Ovary (tissue), 9 donors: ENCODE measurements around the gene REEP6. TPM values are rescaled to one million over a fixed set of nuclear protein-coding genes. Genes with fewer than 3 reads are reported as not detected.
"Not testable (repeated sequence)": the region's sequence is repeated elsewhere in the genome, so short reads cannot be mapped to it uniquely, and the experiment has no call there.

Source experiments
- DNase-seq, 5 donors: peaks; one replicate each; pipeline ENCODE4 v3.0.0-alpha.2; 2019 to 2020
- H3K27ac ChIP-seq, 2 donors: fragments of 200-600 bp; one replicate each; pipeline versions ENCODE4 v1.5.1 to v1.8.0; 2019 to 2022
- H3K27me3 ChIP-seq: fragments of 200-600 bp; one replicate; pipeline ENCODE4 v1.8.0; 2022
- H3K36me3 ChIP-seq: fragments of 200-600 bp; sonication (generic); one replicate; pipeline ENCODE4 v1.5.1; 2019
- H3K4me1 ChIP-seq: one replicate; pipeline ENCODE4 v1.8.1; 2013; ENCODE audit warnings: mild to moderate bottlenecking, moderate library complexity; ENCODE audit not compliant: insufficient read depth
- H3K4me3 ChIP-seq: fragments of 200-600 bp; sonication (generic); one replicate; pipeline ENCODE4 v1.5.1; 2017
- H3K9me3 ChIP-seq, 2 donors: fragments of 200-600 bp in 1 of 2; sonication (generic) in 1 of 2; one replicate each; pipeline versions ENCODE4 v1.5.1 to v1.8.1; 2013 to 2019; ENCODE audit warnings: mild to moderate bottlenecking in 1 of 2, moderate library complexity in 1 of 2
- CTCF ChIP-seq, 3 donors: fragments of 450-650 bp in 2 of 3; fragments of 200-600 bp in 1 of 3; IDR thresholded peaks; one replicate each; pipeline versions ENCODE4 v1.5.1 to v1.8.0; 2016 to 2022; ENCODE audit warnings: antibody characterized with exemption in 3 of 3, mild to moderate bottlenecking in 1 of 3
- EP300 ChIP-seq: sonication (generic); formaldehyde crosslinking; IDR thresholded peaks from one replicate; pipeline ENCODE4 v1.6.1; 2017; ENCODE audit warnings: antibody characterized with exemption
- POLR2A ChIP-seq: fragments of 450-650 bp; IDR thresholded peaks from one replicate; pipeline ENCODE4 v1.6.1; 2017; ENCODE audit warnings: antibody characterized with exemption, mild to moderate bottlenecking, moderate library complexity
- WGBS, 3 donors: extraction: QIAGEN DNeasy Blood & Tissue Kit in 1 of 3; methylation state at CpG; one replicate each; pipeline versions ENCODE4 v1.1.5 to v1.1.7; 2013 to 2017; 5-methylcytosine and 5-hydroxymethylcytosine counted together
- intact Hi-C, 4 donors: fragments of 100-400 bp; cut with DNase I; formaldehyde crosslinking; loops; one replicate each; pipeline versions ENCODE4 v1.11.0 to v1.15.1; 2022 to 2023
- polyA plus RNA-seq, 2 donors: library from polyadenylated mRNA; stranded (reverse); fragments of 200-250 nt in 1 of 2; fragments of 350-450 nt in 1 of 2; fragmentation: Illumina TruSeq in 1 of 2; extraction: RNeasy Lipid Tissue Mini Kit (QIAGEN cat#74804) in 1 of 2; gene quantifications; one replicate each; pipeline ENCODE4 v1.2.3, GENCODE V29; 2013 to 2014
- total RNA-seq, 7 donors: library from RNA; depleted of rRNA in 2 of 7; stranded (reverse); fragments of >200 nt in 2 of 7; fragmentation: NEBNext Ultra II Directional in 3 of 7; extraction: Animal tissue kit (Norgen Biotek cat#: 25700) in 3 of 7; gene quantifications; one replicate each; pipeline versions ENCODE4 v1.1.0 to v1.2.4, GENCODE V29; 2016 to 2023
- donor health status: DM: no; HTN: no; CAD: no; lungs with moderate emphysema.
- donor health status: DM: no; HTN: no; CAD: no.
- donor health status: Bipolar disorder and iron deficiency.
- donor health status: DM: yes; HTN: yes; CAD: no.
- donor health status: DM: no; HTN: no; CAD: no.
- donor health status: DM: yes; HTN: yes; CAD: no.

The REEP6 gene
- total and polyA plus RNA-seq, 9 donors = 2.9 to 13.0 (median 9.2) TPM

- H3K4me1 ChIP-seq = no peaks in the 10 kb centered on the region
- DNase-seq = no peak
- TF ChIP-seq CTCF (IDR thresholded peaks at IDR 0.05) (no peak), EP300 (no peak)
- H3K27ac ChIP-seq = no peak overlapping the region
- WGBS, 3 donors = 58 to 75% (median 69%) methylated on average over 14 of the region's 14 CpGs
- H3K36me3 ChIP-seq = no peaks in the 10 kb centered on the region
- no peak overlapping the region for H3K4me3 ChIP-seq
- H3K9me3 ChIP-seq = no peaks in the 10 kb centered on the region
- intact Hi-C loops = no loop called here
- peaks cover 5% of the 10 kb centered on the region for H3K27me3 ChIP-seq
Observed at GRCh38 chr19:1514986-1515721, 24.2 kb downstream of the REEP6 start.

- intact Hi-C loops = no loop called here
- Histone ChIP-seq H3K4me3 (no peak overlapping the region), H3K4me1 (no peaks in the 10 kb centered on the region), H3K36me3 (no peaks in the 10 kb centered on the region), H3K27ac (no peak overlapping the region), H3K27me3 (peaks cover 5% of the 10 kb centered on the region), H3K9me3 (no peaks in the 10 kb centered on the region)
- 64 to 75% (median 70%) methylated on average over 8 of the region's 8 CpGs for WGBS, 3 donors
- no peak for DNase-seq
- no peak for TF ChIP-seq EP300
- no peak for TF ChIP-seq POLR2A
- no peak for TF ChIP-seq CTCF (IDR thresholded peaks at IDR 0.05)
Observed at GRCh38 chr19:1516395-1516753, 25.4 kb downstream of the REEP6 start.

- no peaks in the 10 kb centered on the region for H3K36me3 ChIP-seq
- WGBS, 3 donors = 80 to 91% (median 91%) methylated on average over 4 of the region's 4 CpGs
- no peaks in the 10 kb centered on the region for H3K4me1 ChIP-seq
- no peak for DNase-seq
- no peak overlapping the region for H3K4me3 ChIP-seq
- H3K27me3 ChIP-seq = peaks cover 5% of the 10 kb centered on the region
- intact Hi-C loops = no loop called here
- no peaks in the 10 kb centered on the region for H3K9me3 ChIP-seq
- no peak overlapping the region for H3K27ac ChIP-seq
- no peak for TF ChIP-seq POLR2A
Observed at GRCh38 chr19:1518471-1518870, 27.5 kb downstream of the REEP6 start.

DNA sequence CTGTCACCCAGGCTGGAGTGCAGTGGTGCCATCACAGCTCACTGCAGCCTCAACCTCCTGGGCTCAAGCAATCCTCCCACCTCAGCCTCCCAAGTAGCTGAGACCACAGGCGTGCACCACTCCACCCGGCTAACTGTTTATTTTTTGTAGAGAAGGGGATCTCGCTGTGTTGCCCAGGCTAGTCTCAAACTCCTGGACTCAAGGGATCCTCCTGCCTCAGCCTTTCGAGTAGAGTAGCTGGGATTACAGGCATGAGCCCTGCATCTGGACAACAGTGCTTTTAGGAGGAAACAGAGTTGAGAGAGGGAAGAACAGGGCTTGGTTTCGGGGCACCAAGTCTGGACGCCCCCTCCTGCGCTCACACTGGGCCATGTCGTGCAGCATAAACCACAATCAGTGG lies 28.8 kb downstream of the REEP6 start:
- intact Hi-C loops, H3K9me3 ChIP-seq, H3K27me3 ChIP-seq, H3K4me3 ChIP-seq, H3K27ac ChIP-seq, H3K36me3 ChIP-seq, H3K4me1 ChIP-seq, DNase-seq: not testable (repeated sequence)
- WGBS, 3 donors = 87 to 91% (median 89%) methylated on average over 8 of the region's 8 CpGs

DNA sequence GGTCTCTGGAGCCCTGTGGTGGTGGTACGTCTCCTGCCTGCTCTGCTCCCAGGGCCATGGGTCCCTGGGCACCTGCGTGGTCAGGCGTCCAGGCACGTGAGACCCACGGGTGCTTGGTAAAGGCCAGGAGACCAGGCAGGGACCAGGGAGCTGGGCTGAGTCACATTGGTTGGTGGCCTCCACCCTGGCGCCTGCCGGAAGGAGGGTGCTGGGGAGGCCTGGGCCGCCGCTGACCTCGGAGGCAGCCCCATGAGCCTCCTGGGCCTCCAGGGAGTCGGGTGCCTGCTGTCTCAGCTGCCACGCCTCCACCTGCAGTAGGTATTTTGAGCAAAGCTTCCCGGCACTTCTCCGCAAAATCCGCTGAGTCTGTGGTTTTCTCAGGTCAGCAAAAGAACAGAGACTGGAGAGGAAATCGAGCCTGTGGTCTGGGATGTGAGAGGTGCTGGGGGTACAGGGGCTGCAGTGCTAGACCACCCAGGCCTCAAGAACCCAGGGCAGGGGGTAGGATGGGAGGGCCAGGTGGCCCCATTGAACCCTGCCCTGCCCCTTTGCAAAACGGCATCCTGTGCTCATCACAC lies 29.3 kb downstream of the REEP6 start:
- no peaks in the 10 kb centered on the region for H3K9me3 ChIP-seq
- TF ChIP-seq EP300 (no peak), POLR2A (no peak), CTCF (IDR thresholded peaks at IDR 0.05) (no peak)
- intact Hi-C loops = no loop called here
- WGBS, 3 donors = 84 to 91% (median 86%) methylated on average over 17 of the region's 17 CpGs
- H3K4me3 ChIP-seq = no peak overlapping the region
- H3K36me3 ChIP-seq = no peaks in the 10 kb centered on the region
- no peaks in the 10 kb centered on the region for H3K27me3 ChIP-seq
- peaks cover 3% of the 10 kb centered on the region for H3K4me1 ChIP-seq
- no peak overlapping the region for H3K27ac ChIP-seq
- DNase-seq = no peak
